HL-60/S4 (cell line): ENCODE results near the gene ST7L.
"Not testable (repeated sequence)": the region's sequence is repeated elsewhere in the genome, so short reads cannot be mapped to it uniquely, and the experiment has no call there.

ENCODE experiments used
- in situ Hi-C: fragments of 300-500 bp; cut with MboI; formaldehyde crosslinking; loops from 2 replicates; pipeline ENCODE4 v1.14.3; 2022; ENCODE audit warnings: low sequenced_read_pairs

ST7L gene, protein sequence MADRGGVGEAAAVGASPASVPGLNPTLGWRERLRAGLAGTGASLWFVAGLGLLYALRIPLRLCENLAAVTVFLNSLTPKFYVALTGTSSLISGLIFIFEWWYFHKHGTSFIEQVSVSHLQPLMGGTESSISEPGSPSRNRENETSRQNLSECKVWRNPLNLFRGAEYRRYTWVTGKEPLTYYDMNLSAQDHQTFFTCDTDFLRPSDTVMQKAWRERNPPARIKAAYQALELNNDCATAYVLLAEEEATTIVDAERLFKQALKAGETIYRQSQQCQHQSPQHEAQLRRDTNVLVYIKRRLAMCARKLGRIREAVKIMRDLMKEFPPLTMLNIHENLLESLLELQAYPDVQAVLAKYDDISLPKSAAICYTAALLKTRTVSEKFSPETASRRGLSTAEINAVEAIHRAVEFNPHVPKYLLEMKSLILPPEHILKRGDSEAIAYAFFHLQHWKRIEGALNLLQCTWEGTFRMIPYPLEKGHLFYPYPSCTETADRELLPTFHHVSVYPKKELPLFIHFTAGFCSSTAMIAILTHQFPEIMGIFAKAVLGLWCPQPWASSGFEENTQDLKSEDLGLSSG

DNA sequence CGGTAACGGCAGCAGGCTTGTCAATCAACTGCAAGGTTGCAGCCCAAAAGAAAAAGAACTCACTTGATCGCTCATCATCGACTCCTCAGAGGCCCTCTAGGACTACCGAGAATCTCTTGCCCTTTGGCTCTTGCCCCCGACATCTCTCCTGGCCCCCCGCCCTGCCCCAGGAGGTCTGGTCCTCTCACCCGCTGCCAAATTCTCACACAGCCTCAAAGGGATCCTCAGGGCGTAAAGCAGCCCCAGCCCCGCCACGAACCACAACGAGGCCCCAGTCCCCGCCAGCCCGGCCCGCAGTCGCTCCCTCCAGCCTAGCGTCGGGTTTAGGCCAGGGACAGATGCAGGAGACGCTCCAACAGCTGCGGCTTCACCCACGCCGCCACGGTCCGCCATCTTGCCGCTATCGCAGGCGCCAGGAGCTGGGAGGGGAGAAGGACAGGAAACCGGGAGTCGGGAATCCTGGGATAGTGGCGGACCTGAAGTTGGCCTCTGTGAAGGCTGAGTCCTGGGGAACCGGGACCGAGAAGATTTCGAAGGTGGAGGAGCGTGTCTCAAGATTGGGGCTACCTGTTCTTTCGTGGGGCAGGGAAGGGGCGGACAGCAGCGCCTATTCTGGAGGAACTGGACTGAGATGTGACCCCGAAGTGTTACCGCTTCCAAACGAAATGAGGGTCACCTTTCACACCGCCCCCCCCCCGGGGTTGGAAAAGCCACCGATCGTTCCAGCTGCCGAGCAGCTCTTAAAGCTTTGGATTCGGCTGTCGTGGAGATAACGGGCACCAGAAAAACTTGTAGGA lies at the start of gene ST7L:
Gene ST7L (minus strand): TSS at position 421 of the 797 bp plus-strand sequence. CDS start 28 bp downstream, at position 393.
- in situ Hi-C loops = loop anchor here (5.0 to 10.0 kb wide), 2 partner anchors 88 to 224 kb away; partner anchors contain the start of genes CTTNBP2NL and RHOC

DNA sequence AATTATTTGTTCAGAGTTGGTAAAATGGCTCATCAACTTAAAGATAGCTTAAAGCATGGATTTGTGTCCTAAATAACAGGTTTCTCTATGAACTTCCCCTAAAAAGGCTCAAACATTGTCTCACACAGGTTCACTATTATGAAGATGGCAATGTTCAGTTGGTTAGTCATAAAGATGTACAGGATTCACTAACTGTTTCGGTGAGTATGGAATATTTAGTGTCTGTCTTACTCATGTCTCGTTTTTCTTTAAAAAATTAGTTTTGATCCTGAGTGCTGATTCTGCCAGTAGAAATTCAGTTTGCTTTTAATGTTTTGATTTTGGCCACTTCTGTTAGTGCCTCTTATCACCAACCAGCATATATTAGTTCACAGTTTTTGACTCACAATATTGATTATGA lies 48.0 kb upstream of the ST7L start:
- in situ Hi-C loops = no loop called here

DNA sequence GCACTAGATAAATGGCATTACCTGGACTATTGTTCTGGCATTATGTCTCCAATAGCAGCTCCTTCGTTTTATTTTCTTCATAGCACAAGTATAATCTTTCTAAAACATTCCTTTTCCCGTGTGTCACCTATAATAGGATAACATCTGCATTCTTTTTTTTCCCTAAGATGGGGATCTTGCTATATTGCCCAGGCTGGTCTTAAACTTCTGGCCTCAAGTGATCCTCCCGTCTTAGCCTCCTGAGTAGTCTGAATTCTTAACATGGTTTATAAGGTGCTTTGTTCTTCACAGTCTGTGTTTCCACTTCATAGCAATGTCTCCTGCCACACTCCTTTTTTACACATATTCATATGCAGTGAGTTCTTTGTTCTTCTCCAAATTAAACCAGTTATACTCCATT lies 46.9 kb upstream of the ST7L start:
- in situ Hi-C loops = no loop called here

DNA sequence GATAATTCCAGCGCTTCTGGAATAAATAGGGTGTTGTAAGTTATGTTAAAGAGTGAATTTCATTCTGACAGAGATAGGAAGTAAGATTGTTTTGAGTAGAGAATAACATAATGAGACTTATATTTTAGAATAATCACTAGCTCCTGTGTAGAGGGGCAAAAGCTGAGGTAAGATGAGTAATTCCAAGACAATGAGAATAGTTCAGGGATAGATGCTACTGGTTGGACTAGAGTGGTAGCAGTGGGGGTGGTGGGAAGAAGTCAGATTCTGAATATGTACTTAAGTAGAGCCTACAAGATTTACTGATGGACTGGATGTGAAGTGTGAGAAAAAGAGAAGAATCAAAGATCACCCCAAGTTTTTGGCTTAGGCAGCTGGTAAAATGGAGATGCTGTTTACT lies 32.3 kb upstream of the ST7L start:
- in situ Hi-C loops = no loop called here

DNA sequence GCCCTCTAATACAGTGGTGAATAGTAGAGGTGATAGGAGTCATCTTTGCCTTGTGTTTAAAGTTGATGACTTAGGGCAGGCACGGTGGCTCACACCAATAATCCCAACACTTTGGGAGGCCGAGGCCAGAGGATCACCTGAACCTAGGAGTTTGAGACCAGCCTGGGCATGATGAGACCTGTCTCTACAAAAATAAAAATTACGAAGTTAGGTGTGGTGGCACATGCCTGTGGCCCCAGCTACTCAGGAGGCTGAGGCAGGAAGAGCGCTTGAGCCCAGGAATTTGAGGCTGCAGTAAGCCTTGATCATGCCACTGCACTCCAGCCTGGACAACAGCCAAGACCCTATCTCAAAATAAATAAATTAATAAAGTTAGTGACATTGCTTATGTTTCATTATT lies 27.3 kb upstream of the ST7L start:
- in situ Hi-C loops = no loop called here

DNA sequence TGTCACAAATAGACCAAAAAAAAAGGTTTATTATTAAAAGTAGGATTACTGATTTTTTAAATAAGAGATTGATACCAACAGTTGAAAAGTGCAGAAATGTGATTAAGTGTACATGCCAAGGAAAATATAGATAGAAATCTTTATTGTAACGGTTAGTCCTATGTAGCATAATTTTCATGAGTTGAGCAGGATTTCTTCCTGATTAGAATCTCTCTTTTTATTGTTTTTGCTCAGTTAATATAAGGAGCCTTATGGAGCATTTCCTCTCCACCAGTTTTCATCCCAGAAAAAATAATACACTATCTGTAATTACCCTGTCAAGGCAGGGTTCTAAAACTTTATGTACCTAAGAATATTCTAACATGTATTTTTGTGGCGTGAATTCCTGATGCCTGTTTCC lies 24.1 kb upstream of the ST7L start:
- in situ Hi-C loops = no loop called here

DNA sequence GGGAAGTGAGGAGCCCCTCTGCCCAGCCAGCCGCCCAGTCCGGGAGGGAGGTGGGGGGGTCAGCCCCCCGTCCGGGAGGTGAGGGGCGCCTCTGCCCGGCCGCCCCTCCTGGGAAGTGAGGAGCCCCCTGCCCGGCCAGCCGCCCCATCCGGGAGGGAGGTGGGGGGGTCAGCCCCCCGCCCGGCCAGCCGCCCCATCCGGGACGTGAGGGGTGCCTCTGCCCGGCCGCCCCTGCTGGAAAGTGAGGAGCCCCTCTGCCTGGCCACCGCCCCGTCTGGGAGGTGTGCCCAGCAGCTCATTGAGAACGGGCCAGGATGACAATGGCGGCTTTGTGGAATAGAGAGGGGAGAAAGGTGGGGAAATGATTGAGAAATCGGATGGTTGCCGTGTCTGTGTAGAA lies 21.5 kb upstream of the ST7L start:
- in situ Hi-C loops = not testable (repeated sequence)

DNA sequence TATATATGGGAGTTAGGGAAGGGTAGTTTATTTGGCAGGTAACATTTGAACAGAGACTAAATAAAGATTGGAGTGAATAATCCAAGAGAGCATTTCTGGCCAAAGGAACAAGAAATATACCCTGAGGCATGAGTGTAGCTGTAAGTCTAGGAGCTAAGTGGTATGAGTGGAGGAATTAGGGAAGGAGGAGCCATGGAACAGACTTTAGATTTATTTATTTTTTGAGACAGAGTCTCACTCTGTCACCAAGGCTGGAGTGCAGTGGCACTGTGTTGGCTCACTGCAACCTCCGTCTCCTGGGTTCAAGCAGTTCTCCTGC lies 19.1 kb upstream of the ST7L start:
- in situ Hi-C loops = no loop called here

DNA sequence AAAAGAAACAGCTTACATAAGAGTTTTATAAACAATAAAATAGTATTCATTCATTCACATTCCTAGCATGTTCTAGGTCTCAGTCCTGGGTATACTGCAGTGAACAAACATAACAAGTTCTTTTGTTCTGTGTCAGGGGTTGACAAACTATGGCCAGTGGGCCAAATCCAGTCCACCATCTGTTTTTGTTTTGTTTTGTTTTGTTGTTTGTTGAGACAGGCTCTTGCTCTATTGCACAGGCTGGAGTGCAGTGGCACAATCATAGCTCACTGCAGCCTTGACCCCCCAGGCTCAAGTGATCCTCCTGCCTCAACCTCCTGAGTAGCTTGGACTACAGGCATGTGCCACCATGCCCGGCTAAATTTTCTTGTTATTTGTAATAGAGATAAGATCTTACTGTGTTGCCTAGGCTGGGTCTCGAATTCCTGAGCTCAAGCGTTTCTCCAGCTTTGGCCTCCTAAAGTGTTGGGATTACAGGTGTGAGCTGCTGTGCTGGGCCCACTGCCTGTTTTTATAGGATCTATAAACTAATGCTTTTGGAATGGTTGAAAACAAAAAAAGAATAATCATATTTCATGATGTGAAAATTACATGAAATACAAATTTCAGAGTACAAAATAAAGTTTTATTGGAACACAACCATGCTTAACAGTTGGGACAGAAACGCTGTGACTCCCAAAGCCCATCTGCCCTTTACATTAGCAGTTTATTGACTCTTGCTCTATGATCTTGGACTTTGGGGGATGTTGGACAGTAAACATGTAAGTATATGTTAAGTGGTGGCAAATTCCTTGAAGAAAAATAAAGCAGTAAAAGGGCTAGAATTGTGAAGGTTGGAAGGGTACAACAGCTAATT lies 18.5 kb upstream of the ST7L start:
- in situ Hi-C loops = no loop called here

DNA sequence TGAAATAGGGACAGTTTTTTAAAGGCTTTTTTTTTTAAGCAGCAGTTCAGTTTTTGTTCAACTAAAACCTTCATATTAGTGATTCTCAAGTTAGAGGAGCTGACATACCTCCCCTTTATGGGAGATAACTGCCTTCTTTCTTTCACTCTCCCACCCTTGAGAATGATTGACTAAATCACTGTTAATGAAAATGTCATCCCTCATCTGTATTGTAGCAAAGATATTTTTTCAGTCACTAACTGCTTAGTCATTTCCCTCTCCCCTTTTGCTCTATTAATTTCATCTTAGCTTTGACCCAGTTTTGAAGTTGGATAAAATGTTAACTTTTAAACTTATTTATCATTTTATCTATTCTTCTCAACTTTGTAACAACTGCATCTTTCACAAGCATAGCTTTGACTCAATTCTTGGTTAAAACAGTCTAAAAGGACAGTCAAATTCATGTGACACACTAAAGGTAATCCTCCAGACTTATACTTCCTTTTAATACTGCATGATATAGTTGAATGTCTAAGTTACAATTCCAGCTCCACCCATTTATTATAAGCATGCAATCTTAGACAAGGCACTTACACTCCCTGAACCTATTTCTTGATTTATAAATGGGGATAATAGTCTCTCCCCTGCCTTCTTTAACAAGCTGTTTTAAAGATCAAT lies 17.8 kb upstream of the ST7L start:
- in situ Hi-C loops = no loop called here

DNA sequence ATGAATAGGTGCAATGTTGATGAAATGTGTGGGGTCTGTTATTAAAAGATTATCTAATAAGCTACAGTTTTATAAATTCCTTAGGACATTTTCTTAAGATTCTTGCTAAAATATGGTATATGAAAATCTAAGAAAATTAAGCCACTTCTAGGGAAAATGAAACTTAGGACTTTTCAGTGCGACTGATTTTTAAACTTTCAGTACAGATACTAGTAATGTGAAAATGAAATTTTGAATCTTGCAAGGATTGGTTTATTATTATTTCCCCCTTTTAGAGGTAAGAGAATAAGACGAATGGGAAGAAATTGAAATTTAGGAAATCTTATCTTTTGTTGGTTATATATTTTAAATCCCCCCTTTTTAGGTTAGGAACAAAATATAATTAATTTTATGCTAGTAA lies 17.1 kb upstream of the ST7L start:
- in situ Hi-C loops = no loop called here

DNA sequence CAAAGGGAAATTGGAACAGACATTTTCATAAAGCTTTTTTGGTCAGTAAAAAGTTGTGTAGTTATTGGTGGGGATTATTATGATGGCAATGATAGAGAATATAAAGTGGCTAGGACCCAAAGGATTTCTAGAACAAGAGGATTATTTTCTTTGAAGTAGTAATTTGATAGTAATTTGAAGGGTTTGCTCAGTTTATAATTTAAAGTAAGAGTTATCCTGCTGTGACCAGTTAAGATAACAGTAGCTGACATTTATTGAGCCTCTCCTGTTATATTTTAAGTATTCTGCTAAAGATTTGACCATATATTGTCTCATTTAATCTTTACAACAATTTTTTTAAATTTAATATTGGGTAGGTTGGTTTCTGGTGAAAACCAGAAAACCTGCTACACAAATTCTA lies 15.4 kb upstream of the ST7L start:
- in situ Hi-C loops = no loop called here

DNA sequence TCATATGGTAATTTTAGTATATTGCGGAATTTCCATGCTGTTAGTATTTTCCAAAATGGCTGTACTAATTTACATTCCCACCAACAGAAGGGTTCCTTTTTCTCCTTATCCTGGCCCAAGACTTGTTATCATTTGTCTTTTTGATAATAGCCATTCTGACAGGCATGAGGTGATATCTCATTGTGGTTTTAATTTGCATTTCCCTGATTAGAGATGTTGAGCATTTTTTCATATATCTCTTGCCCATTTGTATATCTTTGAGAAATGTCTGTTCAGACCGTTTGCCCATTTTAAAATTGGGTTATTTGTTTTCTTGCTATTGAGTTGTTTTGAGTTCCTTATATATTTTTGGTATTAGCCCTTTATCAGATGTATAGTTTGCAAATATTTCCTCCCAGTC lies 14.7 kb upstream of the ST7L start:
- in situ Hi-C loops = no loop called here

DNA sequence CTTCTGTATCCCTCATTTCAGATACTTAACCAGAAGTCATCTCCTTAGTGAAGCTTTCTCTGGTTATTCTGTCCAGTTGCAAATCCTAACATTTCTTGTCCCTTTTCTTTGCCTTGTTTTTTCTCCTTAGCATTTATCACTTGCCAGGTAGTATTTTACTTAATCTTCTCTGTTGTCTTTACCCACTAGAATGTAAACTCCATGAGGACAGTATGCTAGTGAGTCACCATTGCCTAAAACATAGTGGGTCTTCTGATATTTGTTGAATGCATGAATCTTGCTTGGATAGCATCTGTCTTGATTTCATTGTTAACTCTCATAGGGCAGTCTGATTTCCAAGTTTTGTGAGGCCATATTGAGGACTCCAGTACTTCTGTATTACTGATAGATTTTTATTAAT lies 10.3 kb upstream of the ST7L start:
- in situ Hi-C loops = no loop called here

DNA sequence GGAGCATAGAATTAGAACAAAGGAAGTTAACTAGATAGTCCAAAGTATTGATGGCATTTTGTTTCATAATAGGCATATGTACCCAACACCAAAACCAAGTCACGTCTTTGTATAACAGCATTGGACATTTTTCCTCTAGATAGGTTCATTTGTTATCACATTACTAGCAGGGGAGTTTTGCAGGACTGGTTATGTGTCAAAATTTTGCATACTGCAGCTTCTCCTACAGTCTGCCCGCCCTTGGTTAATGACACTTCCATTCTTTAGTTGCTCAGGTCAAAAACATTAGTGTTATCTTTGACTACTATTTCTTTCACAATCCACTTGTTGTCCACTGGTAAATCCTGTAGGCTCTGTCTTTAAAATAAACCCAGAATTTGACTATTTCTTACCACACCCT lies 9.6 kb upstream of the ST7L start:
- in situ Hi-C loops = no loop called here

DNA sequence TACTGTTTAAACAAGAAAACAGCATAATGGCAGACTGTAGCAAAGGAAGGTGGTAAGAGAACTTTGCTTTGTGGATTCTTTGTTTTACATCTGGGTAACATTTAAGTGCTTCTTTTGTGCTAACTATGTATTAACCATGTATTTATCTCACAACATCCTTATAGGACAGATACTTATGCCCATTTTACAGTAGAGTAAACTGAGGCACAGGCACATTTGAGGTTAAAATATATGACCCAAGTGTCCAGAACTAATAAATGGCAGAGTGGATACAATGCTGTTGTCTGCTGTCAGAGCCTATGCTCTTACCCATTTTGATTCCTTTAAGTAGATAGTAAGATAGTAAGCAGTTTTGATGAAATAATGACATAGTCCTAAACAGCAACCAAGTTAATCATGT lies 7.9 kb upstream of the ST7L start:
- in situ Hi-C loops = no loop called here

DNA sequence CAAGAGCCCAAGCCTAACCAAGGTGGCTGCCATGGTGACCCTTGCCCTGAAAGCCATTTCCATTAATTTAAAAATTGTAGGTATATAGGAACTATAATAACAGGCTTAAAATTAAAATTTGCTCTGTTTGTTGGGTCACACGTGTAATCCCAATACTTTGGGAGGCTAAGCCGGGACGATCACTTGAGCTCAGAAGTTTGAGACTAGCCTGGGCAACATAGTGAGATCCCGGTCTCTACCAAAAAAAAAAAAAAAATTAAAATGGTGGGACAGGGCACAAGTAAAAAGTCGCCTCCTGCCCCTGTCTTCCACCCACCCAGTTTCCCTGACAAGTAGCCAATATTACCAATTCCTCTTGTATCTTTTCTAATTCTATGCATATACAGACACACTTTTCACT lies 7.3 kb upstream of the ST7L start:
- in situ Hi-C loops = no loop called here

DNA sequence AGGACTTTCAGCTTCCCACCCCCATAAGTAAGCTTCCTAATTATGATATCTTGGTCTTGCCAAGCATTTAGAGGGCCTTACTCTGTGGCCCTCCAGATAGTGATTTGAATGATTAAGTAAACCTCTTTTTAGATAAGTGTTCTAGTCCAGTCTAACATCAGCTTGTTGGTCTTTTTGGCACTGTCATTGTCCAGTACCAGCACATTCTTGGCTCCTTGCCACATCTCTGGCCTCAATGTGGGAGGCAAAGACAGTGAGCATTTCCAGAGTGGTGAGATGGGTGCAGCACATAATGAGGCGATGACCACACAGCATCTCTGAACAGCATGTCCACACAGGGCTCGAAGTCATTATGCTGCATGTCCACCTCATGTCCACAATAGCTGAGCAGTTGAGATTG lies 6.8 kb upstream of the ST7L start:
- in situ Hi-C loops = no loop called here

DNA sequence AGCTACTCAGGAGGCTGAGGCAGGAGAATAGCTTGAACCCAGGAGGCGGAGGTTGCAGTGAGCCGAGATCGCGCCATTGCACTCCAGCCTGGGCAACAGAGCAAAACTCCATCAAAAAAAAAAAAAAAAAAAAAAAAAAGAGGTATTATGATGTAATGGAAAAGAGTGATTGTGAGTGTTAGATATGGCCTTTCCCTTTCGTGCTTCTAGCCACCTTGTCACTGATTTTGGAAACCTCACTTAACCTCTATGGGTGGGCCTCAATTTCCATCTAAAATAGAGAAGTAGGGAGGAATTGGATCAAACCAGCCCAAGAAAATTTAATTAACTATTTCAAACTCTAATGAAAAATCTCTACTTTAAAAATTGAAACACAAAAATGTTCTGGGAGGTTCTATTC lies 5.6 kb upstream of the ST7L start:
- in situ Hi-C loops = not testable (repeated sequence)

DNA sequence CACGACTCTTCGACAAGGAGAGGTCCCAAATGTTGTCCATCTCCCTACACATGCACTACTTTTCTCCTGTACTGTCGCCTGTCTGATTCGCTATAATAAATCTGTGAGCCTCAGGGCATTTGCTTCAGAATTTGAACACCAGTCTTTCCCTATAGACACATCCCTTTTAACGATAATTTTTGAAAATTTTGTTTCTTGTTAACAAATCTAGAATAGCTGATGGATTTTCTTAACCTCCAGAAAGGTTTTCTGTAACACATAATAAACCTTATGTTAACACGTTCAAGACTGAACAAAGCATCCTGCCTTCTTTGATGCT lies 1.4 kb upstream of the ST7L start:
- in situ Hi-C loops = no loop called here
